OCI-LY1 (cell line): ENCODE results near the gene KANSL3.

Source experiments
- H2AFZ ChIP-seq: fragments of 200-600 bp; sonication (generic), shearing (Covaris generic); 2 replicates; pipeline ENCODE4 v1.6.0; 2014; ENCODE audit warnings: antibody characterized with exemption, mild to moderate bottlenecking, low read length
- H3F3A ChIP-seq: fragments of 200-600 bp; sonication (generic), shearing (Covaris generic); 2 replicates; pipeline ENCODE4 v1.6.0; 2014; ENCODE audit warnings: mild to moderate bottlenecking, antibody characterized with exemption, low read length, moderate library complexity; ENCODE audit not compliant: insufficient read depth
- H3K27ac ChIP-seq: fragments of 200-600 bp; sonication (generic); 2 replicates; pipeline ENCODE4 v1.5.1; 2014; ENCODE audit warnings: low read length, mixed run types, mild to moderate bottlenecking, low read depth; ENCODE audit not compliant: poor library complexity, severe bottlenecking
- H3K27me3 ChIP-seq: fragments of 200-600 bp; sonication (generic); 2 replicates; pipeline ENCODE4 v1.6.0; 2014; ENCODE audit warnings: antibody characterized with exemption, mild to moderate bottlenecking, low read length, moderate library complexity; ENCODE audit not compliant: insufficient read depth
- H3K36me3 ChIP-seq: fragments of 200-600 bp; sonication (generic); 2 replicates; pipeline ENCODE4 v1.6.1; 2014; ENCODE audit warnings: mild to moderate bottlenecking, antibody characterized with exemption, low read length, moderate library complexity, mixed read lengths; ENCODE audit not compliant: insufficient read depth
- H3K4me1 ChIP-seq: fragments of 200-600 bp; sonication (generic); 2 replicates; pipeline ENCODE4 v1.5.1; 2014; ENCODE audit warnings: mild to moderate bottlenecking, low read length, moderate library complexity; ENCODE audit not compliant: insufficient read depth, severe bottlenecking
- H3K4me2 ChIP-seq: fragments of 200-600 bp; sonication (generic), shearing (Covaris generic); 2 replicates; pipeline ENCODE4 v1.6.1; 2014; ENCODE audit warnings: low read length
- H3K4me3 ChIP-seq: fragments of 200-600 bp; sonication (generic); 2 replicates; pipeline ENCODE4 v1.5.1; 2014; ENCODE audit warnings: low read length, low read depth, mild to moderate bottlenecking, mixed read lengths; ENCODE audit not compliant: poor library complexity, severe bottlenecking
- H3K79me2 ChIP-seq: fragments of 200-600 bp; shearing (Covaris generic); 2 replicates; pipeline ENCODE4 v1.6.1; 2016; ENCODE audit warnings: mixed run types, low read length, mixed read lengths; ENCODE audit not compliant: insufficient read depth
- H3K9ac ChIP-seq: fragments of 200-600 bp; sonication (generic), shearing (Covaris generic); 2 replicates; pipeline ENCODE4 v1.6.1; 2014; ENCODE audit warnings: mild to moderate bottlenecking, low read length, mixed read lengths
- H3K9me2 ChIP-seq: fragments of 200-600 bp; sonication (generic), shearing (Covaris generic); 2 replicates; pipeline ENCODE4 v1.6.1; 2014; ENCODE audit warnings: low read depth, mild to moderate bottlenecking, low read length, mixed read lengths
- H3K9me3 ChIP-seq: fragments of 200-600 bp; shearing (Covaris generic); 2 replicates; pipeline ENCODE4 v1.6.1; 2014; ENCODE audit warnings: low read length, mixed read lengths
- H4K20me1 ChIP-seq: fragments of 200-600 bp; sonication (generic), shearing (Covaris generic); 2 replicates; pipeline ENCODE4 v1.6.0; 2016; ENCODE audit warnings: mild to moderate bottlenecking, low read length; ENCODE audit not compliant: insufficient read depth
- CTCF ChIP-seq: fragments of 200-600 bp; sonication (generic), shearing (Covaris generic); IDR thresholded peaks from 2 replicates; pipeline ENCODE4 v1.5.1; 2017; ENCODE audit warnings: mild to moderate bottlenecking, antibody characterized with exemption, low read length, moderate library complexity, mixed read lengths
- EZH2 ChIP-seq: fragments of 200-600 bp; sonication (generic), shearing (Covaris generic); IDR thresholded peaks from 2 replicates; pipeline ENCODE4 v1.8.0; 2017; ENCODE audit warnings: borderline replicate concordance, mixed run types, mild to moderate bottlenecking, antibody characterized with exemption, low read length, moderate library complexity, mixed read lengths

KANSL3 gene

GRCh38 chr2:96684883-96685576, 46.9 kb upstream of the KANSL3 start:
- no peaks in the 10 kb centered on the region for H3K9me2 ChIP-seq
- no peak overlapping the region for H3K4me2 ChIP-seq
- H3K27me3 ChIP-seq: no peaks in the 10 kb centered on the region; the same call in 1 of the 2 replicates
- no peaks in the 10 kb centered on the region for H3K36me3 ChIP-seq
- no peak overlapping the region for H2AFZ ChIP-seq
- no peak overlapping the region for H3K27ac ChIP-seq
- no peaks in the 10 kb centered on the region for H3K9me3 ChIP-seq
- H3K79me2 ChIP-seq: no peaks in the 10 kb centered on the region
- H4K20me1 ChIP-seq: no peaks in the 10 kb centered on the region
- no peaks in the 10 kb centered on the region for H3K4me1 ChIP-seq
- H3K9ac ChIP-seq: no peak overlapping the region
- H3K4me3 ChIP-seq: no peak overlapping the region
- TF ChIP-seq CTCF (no peak), EZH2 (no peak)
- H3F3A ChIP-seq: no peaks in the 10 kb centered on the region

GRCh38 chr2:96683972-96684820, 46.1 kb upstream of the KANSL3 start:
- no peak overlapping the region for H3K27ac ChIP-seq
- no peaks in the 10 kb centered on the region for H3K4me1 ChIP-seq
- H3K9me3 ChIP-seq: no peaks in the 10 kb centered on the region
- no peaks in the 10 kb centered on the region for H4K20me1 ChIP-seq
- H3K9ac ChIP-seq: no peak overlapping the region
- no peaks in the 10 kb centered on the region; the same call in 1 of the 2 replicates for H3K27me3 ChIP-seq
- no peaks in the 10 kb centered on the region for H3K79me2 ChIP-seq
- no peak overlapping the region for H3K4me2 ChIP-seq
- H3K36me3 ChIP-seq: no peaks in the 10 kb centered on the region
- TF ChIP-seq CTCF (no peak), EZH2 (no peak)
- H3K9me2 ChIP-seq: no peaks in the 10 kb centered on the region
- no peak overlapping the region for H3K4me3 ChIP-seq
- H2AFZ ChIP-seq: no peak overlapping the region
- no peaks in the 10 kb centered on the region for H3F3A ChIP-seq

- Histone ChIP-seq H3K4me1 (no peaks in the 10 kb centered on the region), H3K4me2 (no peak overlapping the region), H3K4me3 (no peak overlapping the region), H4K20me1 (no peaks in the 10 kb centered on the region), H3K36me3 (no peaks in the 10 kb centered on the region), H3K9me2 (no peaks in the 10 kb centered on the region), H3K9me3 (no peaks in the 10 kb centered on the region), H3K9ac (no peak overlapping the region), H3K79me2 (no peaks in the 10 kb centered on the region), H3F3A (no peaks in the 10 kb centered on the region), H2AFZ (no peak overlapping the region), H3K27ac (no peak overlapping the region), H3K27me3 (no peaks in the 10 kb centered on the region; the same call in 1 of the 2 replicates)
- TF ChIP-seq CTCF (no peak), EZH2 (no peak)
Measured at GRCh38 chr2:96683307-96683706, 45.2 kb upstream of the KANSL3 start.
